H9 (cell line): ENCODE measurements around the gene RBL2. TPM values are rescaled to one million over a fixed set of nuclear protein-coding genes. Genes with fewer than 3 reads are reported as not detected.

ENCODE experiments used
- DNase-seq: peaks from one replicate; pipeline ENCODE4 v3.0.0-alpha.2; 2017
- H2AFZ ChIP-seq: one replicate; pipeline ENCODE4 v1.6.1; 2013; ENCODE audit warnings: mild to moderate bottlenecking, low read length, control low read depth, moderate library complexity
- H2AK5ac ChIP-seq: 2 replicates; pipeline ENCODE4 v1.6.1; 2013; ENCODE audit warnings: low read length, control low read depth, mixed read lengths; ENCODE audit not compliant: insufficient read length
- H2BK120ac ChIP-seq: one replicate; pipeline ENCODE4 v1.6.1; 2013; ENCODE audit warnings: low read depth, mild to moderate bottlenecking, low read length, control low read depth, inconsistent platforms; ENCODE audit not compliant: poor library complexity, severe bottlenecking
- H2BK12ac ChIP-seq: 2 replicates; pipeline ENCODE4 v1.6.1; 2013; ENCODE audit warnings: low read length, control low read depth, mixed read lengths, low read depth; ENCODE audit not compliant: insufficient read length
- H2BK15ac ChIP-seq: 2 replicates; pipeline ENCODE4 v1.6.1; 2013; ENCODE audit warnings: low read depth, low read length, control low read depth
- H2BK20ac ChIP-seq: one replicate; pipeline ENCODE4 v1.6.1; 2013; ENCODE audit warnings: low read depth, mild to moderate bottlenecking, low read length, control low read depth, inconsistent platforms; ENCODE audit not compliant: poor library complexity, severe bottlenecking
- H2BK5ac ChIP-seq: 2 replicates; pipeline ENCODE4 v1.6.1; 2013; ENCODE audit warnings: low read length, control low read depth, mixed read lengths; ENCODE audit not compliant: insufficient read length
- H3K14ac ChIP-seq: 2 replicates; pipeline ENCODE4 v1.6.1; 2013; ENCODE audit warnings: low read length, control low read depth; ENCODE audit not compliant: insufficient read depth
- H3K18ac ChIP-seq: 2 replicates; pipeline ENCODE4 v1.6.1; 2013; ENCODE audit warnings: low read depth, mild to moderate bottlenecking, mixed read lengths, low read length, control low read depth; ENCODE audit not compliant: insufficient read length
- H3K23ac ChIP-seq: 2 replicates; pipeline ENCODE4 v1.6.1; 2013; ENCODE audit warnings: low read length, control low read depth, mixed read lengths, low read depth; ENCODE audit not compliant: insufficient read length
- H3K23me2 ChIP-seq: 2 replicates; pipeline ENCODE4 v1.6.1; 2013; ENCODE audit warnings: low read depth, mild to moderate bottlenecking, mixed read lengths, low read length, control low read depth; ENCODE audit not compliant: insufficient read length, poor library complexity, severe bottlenecking
- H3K27ac ChIP-seq: 2 replicates; pipeline ENCODE4 v1.5.1; 2013; ENCODE audit warnings: low read length, control low read depth, mixed read lengths, low read depth; ENCODE audit not compliant: insufficient read length
- H3K27me3 ChIP-seq: 2 replicates; pipeline ENCODE4 v1.6.1; 2013; ENCODE audit warnings: low read length, control low read depth, inconsistent platforms; ENCODE audit not compliant: insufficient read depth
- H3K4ac ChIP-seq: 2 replicates; pipeline ENCODE4 v1.6.1; 2013; ENCODE audit warnings: low read depth, mild to moderate bottlenecking, control low read depth, inconsistent platforms, low read length, moderate library complexity
- H3K4me1 ChIP-seq: 2 replicates; pipeline ENCODE4 v1.6.1; 2013; ENCODE audit warnings: low read length, control low read depth, inconsistent platforms; ENCODE audit not compliant: insufficient read depth
- H3K4me2 ChIP-seq: 2 replicates; pipeline ENCODE4 v1.6.1; 2013; ENCODE audit warnings: low read length, control low read depth, mixed read lengths; ENCODE audit not compliant: insufficient read length, insufficient read depth
- H3K56ac ChIP-seq: 2 replicates; pipeline ENCODE4 v1.6.1; 2013; ENCODE audit warnings: low read depth, mild to moderate bottlenecking, mixed read lengths, low read length, control low read depth; ENCODE audit not compliant: insufficient read length
- H3K79me1 ChIP-seq: 2 replicates; pipeline ENCODE4 v1.6.1; 2013; ENCODE audit warnings: low read depth, mild to moderate bottlenecking, moderate library complexity, low read length, control low read depth, inconsistent platforms; ENCODE audit not compliant: insufficient read depth, poor library complexity, severe bottlenecking
- H3K79me2 ChIP-seq: 2 replicates; pipeline ENCODE4 v1.6.1; 2013; ENCODE audit warnings: low read length, control low read depth, inconsistent platforms; ENCODE audit not compliant: insufficient read depth
- H3K9ac ChIP-seq: 2 replicates; pipeline ENCODE4 v1.6.1; 2013; ENCODE audit warnings: low read length, control low read depth, mixed read lengths; ENCODE audit not compliant: insufficient read length; ENCODE audit errors: extremely low read depth
- H3K9me3 ChIP-seq: one replicate; pipeline ENCODE4 v1.6.1; 2013; ENCODE audit warnings: low read depth, low read length, inconsistent platforms; ENCODE audit not compliant: control insufficient read depth
- H3T11ph ChIP-seq: one replicate; pipeline ENCODE4 v1.6.1; 2013; ENCODE audit warnings: mild to moderate bottlenecking, low read length, control low read depth, inconsistent platforms
- H4K20me1 ChIP-seq: one replicate; pipeline ENCODE4 v1.6.1; 2013; ENCODE audit not compliant: control insufficient read depth, insufficient read length, insufficient read depth
- H4K5ac ChIP-seq: 2 replicates; pipeline ENCODE4 v1.6.1; 2013; ENCODE audit warnings: low read depth, mild to moderate bottlenecking, mixed read lengths, low read length, control low read depth; ENCODE audit not compliant: insufficient read length
- H4K8ac ChIP-seq: replicated peaks from 2 replicates; pipeline ENCODE4 v1.6.1; 2013; ENCODE audit warnings: low read length, control low read depth, mixed read lengths, low read depth; ENCODE audit not compliant: insufficient read length
- H4K91ac ChIP-seq: 2 replicates; pipeline ENCODE4 v1.6.1; 2013; ENCODE audit warnings: low read depth, mild to moderate bottlenecking, moderate library complexity, mixed read lengths, low read length, control low read depth; ENCODE audit not compliant: insufficient read length
- H3K27ac Mint-ChIP-seq, 3 experiments: 2 replicates in 2 of 3; 3 replicates in 1 of 3; pipeline ENCODE4 v1.8.0; 2020 to 2021; ENCODE audit warnings: mixed read lengths in 3 of 3, mild to moderate bottlenecking in 1 of 3, moderate library complexity in 1 of 3
- H3K27me3 Mint-ChIP-seq: 2 replicates; pipeline ENCODE4 v1.8.0; 2021; ENCODE audit warnings: low read depth, mild to moderate bottlenecking, moderate library complexity, mixed read lengths
- H3K36me3 Mint-ChIP-seq, 3 experiments: 2 replicates in 2 of 3; 3 replicates in 1 of 3; pipeline ENCODE4 v1.8.0; 2020 to 2021; ENCODE audit warnings: low read depth in 3 of 3, mixed read lengths in 3 of 3; ENCODE audit not compliant: insufficient read depth in 1 of 3
- H3K4me1 Mint-ChIP-seq, 2 experiments: 2 replicates each; pipeline ENCODE4 v1.8.0; 2020; ENCODE audit warnings: mixed read lengths in 2 of 2
- H3K4me3 Mint-ChIP-seq, 2 experiments: 2 replicates in 1 of 2; 3 replicates in 1 of 2; pipeline ENCODE4 v1.8.0; 2020 to 2021; ENCODE audit warnings: mild to moderate bottlenecking in 2 of 2, mixed read lengths in 2 of 2, moderate library complexity in 1 of 2
- H3K9me3 Mint-ChIP-seq, 2 experiments: 2 replicates in 1 of 2; 3 replicates in 1 of 2; pipeline ENCODE4 v1.8.0; 2020; ENCODE audit warnings: mild to moderate bottlenecking in 2 of 2, mixed read lengths in 2 of 2, moderate library complexity in 1 of 2
- CTCF ChIP-seq: fragments of 200-600 bp; sonication (generic); conservative IDR thresholded peaks from 3 replicates; pipeline ENCODE4 v1.8.0; 2021; ENCODE audit warnings: antibody characterized with exemption, mild to moderate bottlenecking
- WGBS: extraction: QIAGEN DNeasy Blood & Tissue Kit; methylation state at CpG from one replicate; pipeline ENCODE4 v1.1.7; 2013; ENCODE audit warnings: missing lambda C conversion rate, low lambda C conversion rate, mixed read lengths; ENCODE audit not compliant: insufficient read length; ENCODE audit errors: extremely low coverage; 5-methylcytosine and 5-hydroxymethylcytosine counted together
- total RNA-seq: library from RNA; stranded (reverse); gene quantifications from 2 replicates; pipeline ENCODE4 v1.2.1, GENCODE V29; 2021

Gene RBL2
- total RNA-seq, 1 experiment from 2014 or later: 17.3 TPM

DNA sequence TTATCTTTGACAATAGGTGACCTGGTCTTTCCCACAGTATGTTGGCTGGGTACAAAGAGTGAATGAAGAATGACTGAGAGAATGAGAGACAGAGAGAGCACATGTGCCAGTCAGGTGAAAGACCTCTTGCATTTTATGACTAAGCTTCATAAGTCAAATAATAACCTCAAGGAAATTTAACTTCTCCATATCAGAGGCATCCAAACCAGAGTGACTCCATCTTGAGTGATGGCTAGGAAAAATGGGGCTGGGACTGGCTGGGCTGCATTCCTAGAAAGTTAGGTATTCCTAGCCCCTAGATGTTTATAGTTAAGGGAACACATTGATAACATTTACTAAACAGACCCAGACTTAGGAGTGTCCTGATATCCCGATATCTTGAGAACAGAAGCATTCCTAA, 3.9 kb upstream of the RBL2 start:
- peaks cover 6 to 14% (median 9%) of the 10 kb centered on the region in 3 experiments for H3K36me3 Mint-ChIP-seq
- Histone ChIP-seq H2BK12ac (no peak overlapping the region), H3K9ac (no peak overlapping the region), H4K5ac (no peak overlapping the region), H3K27ac (no peak overlapping the region), H2BK15ac (no peak overlapping the region), H4K8ac (no peak overlapping the region), H2BK5ac (no peak overlapping the region), H3K79me2 (no peaks in the 10 kb centered on the region), H3K27me3 (no peaks in the 10 kb centered on the region), H3K23ac (no peak overlapping the region), H3K4me2 (no peak overlapping the region), H2BK20ac (no peak overlapping the region), H3K18ac (no peak overlapping the region), H3K56ac (no peak overlapping the region), H3K14ac (no peak overlapping the region), H4K20me1 (no peaks in the 10 kb centered on the region), H3K79me1 (no peaks in the 10 kb centered on the region), H2AK5ac (no peak overlapping the region), H2BK120ac (no peak overlapping the region), H3T11ph (no peak overlapping the region), H4K91ac (no peak overlapping the region), H3K23me2 (peaks cover 10% of the 10 kb centered on the region), H2AFZ (no peak overlapping the region), H3K4me1 (no peaks in the 10 kb centered on the region), H3K4ac (no peak overlapping the region), H3K9me3 (peaks cover 3% of the 10 kb centered on the region)
- peaks cover 24 to 32% of the 10 kb centered on the region in 2 experiments for H3K9me3 Mint-ChIP-seq
- no CpG with 5 or more reads among the region's 1 CpG for WGBS
- no peak overlapping the region; a peak in 1 of 7 replicates for H3K27ac Mint-ChIP-seq
- DNase-seq: no peak
- no peak overlapping the region for H3K4me3 Mint-ChIP-seq
- no peak for TF ChIP-seq CTCF
- peaks cover 8 to 15% of the 10 kb centered on the region in 2 experiments for H3K4me1 Mint-ChIP-seq
- H3K27me3 Mint-ChIP-seq: peaks cover 2% of the 10 kb centered on the region; the same call in 1 of the 2 replicates
